OCI-LY1 (cell line): ENCODE results near the gene RMND5A.

Source experiments
- EZH2 ChIP-seq: fragments of 200-600 bp; sonication (generic), shearing (Covaris generic); IDR thresholded peaks from 2 replicates; pipeline ENCODE4 v1.8.0; 2017; ENCODE audit warnings: borderline replicate concordance, mixed run types, mild to moderate bottlenecking, antibody characterized with exemption, low read length, moderate library complexity, mixed read lengths
- TF ChIP-seq, protein P1 (sequence below): fragments of 200-600 bp; sonication (generic), shearing (Covaris generic); IDR thresholded peaks from 2 replicates; pipeline ENCODE4 v1.5.1; 2017; ENCODE audit warnings: mild to moderate bottlenecking, antibody characterized with exemption, low read length, moderate library complexity, mixed read lengths

DNA sequence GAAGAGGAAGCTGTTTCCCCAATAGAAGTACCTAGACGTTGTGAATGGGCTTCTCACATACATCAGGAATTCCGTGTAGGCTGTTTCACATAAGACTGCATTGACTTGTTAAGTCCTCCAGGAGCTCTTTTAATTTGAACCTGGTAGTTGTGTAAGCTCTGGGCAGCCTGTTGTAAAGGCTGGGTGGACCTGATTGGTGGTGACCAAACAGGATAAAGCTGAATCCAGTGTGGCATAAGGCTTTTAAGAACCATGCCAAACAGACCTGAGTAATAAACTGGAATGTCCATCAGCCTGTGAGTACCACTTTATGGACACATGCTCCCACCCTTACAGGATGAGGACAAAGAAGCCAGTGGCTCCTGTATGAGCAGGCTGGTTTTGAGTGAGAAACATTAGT is 24.1 kb downstream of the RMND5A start:
- TF ChIP-seq, protein P1, sequence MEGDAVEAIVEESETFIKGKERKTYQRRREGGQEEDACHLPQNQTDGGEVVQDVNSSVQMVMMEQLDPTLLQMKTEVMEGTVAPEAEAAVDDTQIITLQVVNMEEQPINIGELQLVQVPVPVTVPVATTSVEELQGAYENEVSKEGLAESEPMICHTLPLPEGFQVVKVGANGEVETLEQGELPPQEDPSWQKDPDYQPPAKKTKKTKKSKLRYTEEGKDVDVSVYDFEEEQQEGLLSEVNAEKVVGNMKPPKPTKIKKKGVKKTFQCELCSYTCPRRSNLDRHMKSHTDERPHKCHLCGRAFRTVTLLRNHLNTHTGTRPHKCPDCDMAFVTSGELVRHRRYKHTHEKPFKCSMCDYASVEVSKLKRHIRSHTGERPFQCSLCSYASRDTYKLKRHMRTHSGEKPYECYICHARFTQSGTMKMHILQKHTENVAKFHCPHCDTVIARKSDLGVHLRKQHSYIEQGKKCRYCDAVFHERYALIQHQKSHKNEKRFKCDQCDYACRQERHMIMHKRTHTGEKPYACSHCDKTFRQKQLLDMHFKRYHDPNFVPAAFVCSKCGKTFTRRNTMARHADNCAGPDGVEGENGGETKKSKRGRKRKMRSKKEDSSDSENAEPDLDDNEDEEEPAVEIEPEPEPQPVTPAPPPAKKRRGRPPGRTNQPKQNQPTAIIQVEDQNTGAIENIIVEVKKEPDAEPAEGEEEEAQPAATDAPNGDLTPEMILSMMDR, result no peak
- TF ChIP-seq EZH2, result no peak
